ENCODE data around the gene TMEM233.

The TMEM233 gene

GRCh38 chr12:119593578-119594398, at the start of gene TMEM233:
TSS of gene TMEM233 (plus strand) at chr12:119593774. CDS start at chr12:119593849, 75 bp downstream.
- DNase-seq, result peak in 1 of 58 donors; percentile 9

DNA sequence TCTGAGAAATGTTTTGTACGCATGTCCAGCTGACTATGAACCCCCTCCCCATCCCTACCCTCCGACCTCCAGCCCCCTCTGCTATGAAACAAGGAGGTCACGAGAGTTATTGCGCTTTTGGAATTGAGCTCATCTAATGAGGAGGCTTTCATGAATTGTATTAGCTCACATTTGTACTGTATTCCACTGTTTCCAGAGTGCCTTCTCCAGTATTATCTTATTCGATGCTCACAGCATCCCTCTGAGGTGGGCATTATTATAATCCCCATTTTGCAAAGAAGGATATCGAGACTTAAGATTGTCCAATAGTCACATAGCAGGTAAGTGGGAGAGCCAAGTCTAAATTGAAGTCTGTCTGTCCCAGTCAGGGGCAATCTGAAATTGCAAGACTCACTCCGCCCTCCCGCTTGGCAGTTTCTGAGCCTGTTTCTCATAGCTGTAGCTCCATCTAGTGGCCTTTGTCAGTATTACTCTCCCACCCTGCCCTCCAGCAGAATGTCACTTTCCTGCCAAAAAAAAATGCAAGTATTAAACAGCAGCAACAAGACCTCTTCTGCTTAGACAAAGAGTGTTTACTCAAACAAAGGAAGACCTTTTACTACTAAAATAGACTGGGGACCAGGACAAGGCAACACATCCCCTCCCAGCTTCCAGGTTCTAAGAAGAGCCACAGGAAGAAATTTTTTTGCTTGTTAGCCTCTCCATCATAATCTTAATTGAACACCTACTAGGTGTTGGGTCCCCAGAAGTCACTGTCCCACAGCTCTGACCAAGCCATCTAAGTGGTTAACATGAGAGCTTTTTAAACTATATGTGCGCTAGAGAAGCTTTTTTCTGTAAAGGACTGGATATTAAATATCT, 48.6 kb upstream of the TMEM233 start:
- peak in 51 of 58 donors; percentile 1 to 68 (median 30) for DNase-seq

DNA sequence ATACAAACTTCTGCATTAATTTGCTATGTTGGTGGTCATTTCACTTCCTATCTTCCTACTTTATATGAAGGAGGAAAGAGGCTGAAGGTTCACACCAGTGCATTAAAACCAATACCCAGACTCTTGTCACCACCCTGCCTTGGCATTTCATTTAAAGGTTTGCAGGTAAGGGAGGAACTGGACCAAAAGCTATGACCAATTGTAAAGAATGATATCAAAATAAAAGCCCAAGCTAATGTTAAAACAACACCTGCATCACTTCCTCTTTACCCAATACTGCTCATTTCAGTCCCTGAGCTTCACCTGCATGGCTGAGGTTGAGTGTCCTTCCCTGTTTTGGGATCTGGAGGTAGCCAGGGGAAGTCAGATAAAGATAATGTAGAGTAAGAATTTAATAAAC, 47.2 kb upstream of the TMEM233 start:
- no peak for DNase-seq

GRCh38 chr12:119547001-119547400, 46.6 kb upstream of the TMEM233 start:
- DNase-seq, result no peak

- DNase-seq, result no peak
Measured at GRCh38 chr12:119556854-119557253, 36.7 kb upstream of the TMEM233 start.

- no peak for DNase-seq
Measured at GRCh38 chr12:119565404-119565803, 28.2 kb upstream of the TMEM233 start.

DNA sequence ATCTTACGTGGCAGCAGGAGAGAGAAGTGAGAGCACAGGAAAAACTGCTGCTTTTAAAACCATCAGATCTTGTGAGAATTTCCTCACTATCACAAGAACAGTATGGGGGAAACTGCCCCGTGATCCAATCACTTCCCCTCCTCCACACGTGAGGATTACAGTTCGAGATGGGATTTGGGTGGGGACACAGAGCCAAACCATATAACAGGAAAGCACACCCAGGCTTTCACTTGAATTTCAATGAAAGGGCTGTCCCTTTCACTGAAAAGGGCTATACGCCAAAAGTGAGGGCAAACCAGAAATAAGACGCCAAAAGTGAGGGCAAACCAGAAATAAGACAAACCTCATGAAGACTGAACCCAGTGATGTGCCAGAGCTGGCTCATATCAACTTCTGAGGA, 22.8 kb upstream of the TMEM233 start:
- no peak for DNase-seq

DNA sequence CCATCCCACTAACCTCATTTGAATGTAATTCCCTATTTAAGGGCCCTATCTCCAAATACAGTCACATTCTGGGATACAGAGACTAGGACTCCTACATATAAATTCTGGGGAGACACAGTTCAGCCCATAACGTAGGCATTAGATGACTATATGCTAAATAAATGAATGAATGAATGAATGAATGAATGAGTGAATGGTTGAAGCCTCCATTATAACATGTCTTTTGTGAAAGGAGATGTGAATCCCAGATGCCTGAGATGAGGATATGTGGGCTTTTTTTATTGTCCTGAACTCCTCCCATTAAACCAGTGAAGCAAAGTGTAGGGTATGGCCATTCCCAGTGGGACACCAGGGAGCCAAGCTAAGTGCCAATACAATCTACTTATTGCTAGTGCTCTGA, 20.5 kb upstream of the TMEM233 start:
- no peak for DNase-seq

DNA sequence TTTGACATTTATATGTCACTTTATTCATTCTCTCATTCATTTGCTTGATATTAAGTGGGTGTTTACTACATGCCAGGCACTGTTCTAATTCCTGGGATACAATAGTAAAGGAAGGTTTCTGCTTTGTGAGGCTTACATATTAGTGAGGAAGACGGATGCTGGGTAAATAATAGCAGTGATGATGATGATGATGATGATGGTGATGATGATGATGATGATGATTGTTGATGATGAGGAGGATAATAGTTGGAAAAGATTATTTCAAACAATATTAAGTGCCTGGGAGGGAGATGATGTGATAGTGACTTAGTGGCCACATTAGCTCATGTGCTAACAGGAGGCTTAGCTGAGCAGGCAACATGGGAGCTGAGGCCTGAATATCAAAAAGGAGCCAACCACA, 19.3 kb upstream of the TMEM233 start:
- DNase-seq, result no peak

- DNase-seq, result no peak
Measured at GRCh38 chr12:119576118-119576810, 17.3 kb upstream of the TMEM233 start.

DNA sequence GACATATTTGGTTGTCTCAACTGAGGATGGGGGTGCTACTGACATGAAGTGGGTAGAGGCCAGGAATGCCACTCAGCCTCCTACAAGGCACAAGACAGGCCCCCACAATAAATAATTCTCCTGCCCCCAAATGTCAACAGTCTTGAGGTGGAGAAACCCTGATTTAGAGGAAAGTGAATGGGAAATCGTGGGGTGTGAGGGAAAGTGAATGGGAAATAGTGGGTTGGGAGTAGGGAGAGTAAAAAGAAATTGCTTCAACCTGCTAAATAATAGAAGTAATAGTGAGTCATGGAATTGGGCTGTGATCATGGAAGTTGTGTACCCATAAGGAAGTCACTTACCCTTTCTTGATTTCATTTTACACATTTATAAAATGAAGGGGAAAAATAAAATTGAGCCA, 16.7 kb upstream of the TMEM233 start:
- DNase-seq, result no peak

DNA sequence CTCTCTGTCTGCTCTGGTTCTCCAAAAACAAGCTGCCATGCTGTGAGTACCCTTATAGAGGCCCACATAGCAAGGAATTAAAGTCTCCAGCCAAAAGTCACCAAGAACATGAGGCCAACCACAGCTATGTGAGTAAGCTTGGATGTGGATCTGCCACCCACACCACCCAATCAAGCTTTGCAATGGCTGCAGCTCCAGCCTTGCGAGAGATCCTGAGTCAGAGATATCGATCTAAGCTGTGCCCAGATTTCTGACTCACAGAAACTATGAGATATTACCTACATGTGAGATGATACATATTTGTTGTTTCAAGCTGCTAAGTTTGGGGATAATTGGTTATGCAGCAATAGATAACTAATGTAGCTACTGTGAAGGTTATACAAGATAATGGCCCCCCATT, 15.5 kb upstream of the TMEM233 start:
- DNase-seq, result no peak

DNA sequence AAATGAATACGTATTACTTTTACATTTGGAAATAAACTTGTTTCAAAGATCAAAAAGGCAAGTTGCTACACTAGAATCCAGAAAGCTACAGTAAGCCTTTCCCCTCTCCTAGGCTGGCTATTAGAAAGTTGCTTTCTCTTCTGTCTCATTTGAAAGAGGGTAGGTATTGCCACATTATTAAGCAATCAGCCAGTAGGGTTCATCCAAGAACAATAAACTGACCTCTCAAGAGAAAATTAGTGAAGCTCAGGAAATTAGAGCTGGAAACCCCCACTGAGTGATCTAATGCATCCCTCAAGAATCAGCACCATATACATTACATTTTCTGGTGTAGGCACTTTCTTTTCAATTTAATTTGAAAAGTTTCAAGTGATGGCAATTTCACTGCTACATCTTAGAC, 4.5 kb upstream of the TMEM233 start:
- DNase-seq, result no peak

DNA sequence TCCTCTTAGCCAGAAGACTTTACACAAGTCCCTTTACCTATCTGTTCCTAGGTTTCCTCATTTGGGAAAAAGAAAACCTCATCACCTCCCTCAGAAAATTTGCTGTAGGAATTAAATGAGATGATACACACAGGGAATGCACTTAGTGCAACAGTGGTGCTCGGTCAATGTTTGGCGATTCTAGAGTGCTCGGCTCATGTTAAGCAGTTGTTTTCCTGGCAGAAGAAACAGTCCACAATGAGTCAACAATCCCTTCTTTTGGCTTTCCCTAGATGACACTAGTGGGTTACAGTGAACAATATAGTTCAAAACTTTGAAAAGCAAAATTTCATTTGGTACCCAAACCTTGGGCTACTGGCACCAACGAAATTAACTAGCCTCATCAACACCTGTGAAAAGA, 3.9 kb upstream of the TMEM233 start:
- DNase-seq, result no peak

- DNase-seq, result no peak
Measured at GRCh38 chr12:119592232-119592631, 1.3 kb upstream of the TMEM233 start.

- DNase-seq, result peak in 1 of 58 donors; percentile 14
Measured at GRCh38 chr12:119594399-119594730, 791 bp downstream of the TMEM233 start.

DNA sequence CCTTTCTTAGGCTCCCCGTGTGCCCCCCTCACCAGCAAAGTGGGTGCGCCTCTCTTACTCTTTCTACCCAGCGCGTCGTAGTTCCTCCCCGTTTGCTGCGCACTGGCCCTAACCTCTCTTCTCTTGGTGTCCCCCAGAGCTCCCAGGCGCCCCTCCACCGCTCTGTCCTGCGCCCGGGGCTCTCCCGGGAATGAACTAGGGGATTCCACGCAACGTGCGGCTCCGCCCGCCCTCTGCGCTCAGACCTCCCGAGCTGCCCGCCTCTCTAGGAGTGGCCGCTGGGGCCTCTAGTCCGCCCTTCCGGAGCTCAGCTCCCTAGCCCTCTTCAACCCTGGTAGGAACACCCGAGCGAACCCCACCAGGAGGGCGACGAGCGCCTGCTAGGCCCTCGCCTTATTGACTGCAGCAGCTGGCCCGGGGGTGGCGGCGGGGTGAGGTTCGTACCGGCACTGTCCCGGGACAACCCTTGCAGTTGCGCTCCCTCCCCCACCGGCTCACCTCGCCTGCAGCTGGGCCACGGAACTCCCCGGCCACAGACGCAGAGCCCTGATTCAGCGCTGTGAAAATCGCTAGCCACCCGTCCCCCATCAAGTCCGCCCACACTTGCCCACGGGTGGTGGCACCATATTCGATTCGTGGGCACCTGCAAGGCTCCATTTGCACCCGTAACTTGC, 1.3 kb downstream of the TMEM233 start:
- peak in 2 of 58 donors; percentile 10 to 15 for DNase-seq

- no peak for DNase-seq
Measured at GRCh38 chr12:119598159-119598558, 4.6 kb downstream of the TMEM233 start.

DNA sequence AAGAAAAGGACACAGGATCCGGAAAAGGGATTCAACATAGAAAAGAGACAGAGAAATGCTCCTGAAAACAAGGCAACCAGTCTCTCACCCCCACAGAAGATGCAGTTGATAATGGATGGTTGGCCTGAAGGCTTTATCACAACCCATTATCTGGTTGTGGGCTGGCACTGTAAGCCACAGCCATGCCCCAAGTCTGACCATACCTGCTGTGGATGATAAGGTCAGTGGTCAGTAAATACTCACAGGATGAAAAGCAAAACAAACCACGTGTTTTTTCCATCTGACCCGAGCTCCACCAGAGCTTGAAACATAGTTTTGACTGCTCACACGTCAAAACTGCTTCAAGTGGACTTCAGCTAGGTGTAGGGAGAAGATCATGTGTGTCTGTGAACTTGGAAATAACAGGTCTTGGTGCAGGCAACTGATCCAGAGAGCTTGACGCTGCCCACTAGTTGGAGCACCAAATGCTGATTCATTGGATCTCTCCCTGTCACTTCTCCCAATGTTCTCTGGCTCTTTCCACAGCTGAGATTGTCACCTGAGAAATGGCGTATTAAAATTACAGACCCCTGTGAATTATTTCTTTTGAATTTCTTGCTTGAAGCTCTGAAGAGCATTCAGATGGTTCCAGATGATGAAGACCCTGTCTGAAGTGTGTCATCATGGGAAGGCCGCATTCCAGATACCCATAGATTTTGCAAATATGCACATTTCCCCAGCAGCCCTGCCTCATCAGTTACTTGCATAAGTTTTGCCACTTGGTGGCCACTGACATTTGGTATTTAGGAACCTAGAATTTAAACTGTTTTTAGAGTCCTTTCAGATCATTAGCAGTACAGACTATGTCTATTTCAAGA, 8.5 kb downstream of the TMEM233 start:
- no peak for DNase-seq

- DNase-seq, result no peak
Measured at GRCh38 chr12:119602734-119603094, 9.1 kb downstream of the TMEM233 start.

Data from anterior cingulate cortex (tissue), 58 donors.